HepG2 (cell line): ENCODE results near the gene NCBP2. TPM values are rescaled to one million over a fixed set of nuclear protein-coding genes. Genes with fewer than 3 reads are reported as not detected.

Source experiments
- ARNT2 ChIP-seq: sonication (generic); formaldehyde crosslinking; IDR thresholded peaks from 2 replicates; pipeline ENCODE4 v1.8.0; 2022; ENCODE audit warnings: mild to moderate bottlenecking, low read depth, missing genetic modification reagents, moderate library complexity
- DMAP1 ChIP-seq: IDR thresholded peaks from 2 replicates; pipeline ENCODE4 v1.6.1; 2016
- KLF15 ChIP-seq: sonication (generic); formaldehyde crosslinking; IDR thresholded peaks from 2 replicates; pipeline ENCODE4 v1.8.1; 2023; ENCODE audit warnings: borderline replicate concordance, mild to moderate bottlenecking, inconsistent platforms, missing genetic modification reagents, mixed read lengths
- MEIS1 ChIP-seq: sonication (generic); formaldehyde crosslinking; IDR thresholded peaks from 2 replicates; pipeline ENCODE4 v1.9.0; 2021; ENCODE audit warnings: mild to moderate bottlenecking, missing genetic modification reagents, moderate library complexity, borderline replicate concordance
- PITX1 ChIP-seq: sonication (generic); formaldehyde crosslinking; IDR thresholded peaks from 2 replicates; pipeline ENCODE4 v1.5.1; 2020; ENCODE audit warnings: mild to moderate bottlenecking, missing genetic modification reagents
- POGZ ChIP-seq: sonication (generic); formaldehyde crosslinking; IDR thresholded peaks from 2 replicates; pipeline ENCODE4 v1.4.0; 2020; ENCODE audit warnings: mild to moderate bottlenecking, missing genetic modification reagents
- POLR2A ChIP-seq, 2 experiments: IDR thresholded peaks; 2 replicates each; pipeline ENCODE4 v1.6.1; 2011; ENCODE audit warnings: low read depth in 2 of 2, low read length in 2 of 2, mild to moderate bottlenecking in 1 of 2, moderate library complexity in 1 of 2; ENCODE audit not compliant: insufficient read depth in 1 of 2
- PPARG ChIP-seq: conservative IDR thresholded peaks from 2 replicates; pipeline ENCODE4 v1.6.1; 2016; ENCODE audit warnings: missing biosample characterization, missing genetic modification reagents
- PREB ChIP-seq: sonication (generic); formaldehyde crosslinking; IDR thresholded peaks from 2 replicates; pipeline ENCODE4 v1.4.0; 2020; ENCODE audit warnings: missing genetic modification reagents
- SAP130 ChIP-seq: IDR thresholded peaks from 2 replicates; pipeline ENCODE4 v1.6.1; 2016; ENCODE audit warnings: low read depth
- SP5 ChIP-seq: IDR thresholded peaks from 2 replicates; pipeline ENCODE4 v1.6.1; 2016; ENCODE audit warnings: low read depth, borderline replicate concordance
- TCF12 ChIP-seq, 2 experiments: fragments of 450-650 bp in 1 of 2; sonication (generic) in 1 of 2; formaldehyde crosslinking in 1 of 2; IDR thresholded peaks; 2 replicates each; pipeline versions ENCODE4 v1.6.1 to v1.8.0; 2017 to 2022; ENCODE audit warnings: antibody characterized with exemption in 1 of 2, mild to moderate bottlenecking in 1 of 2, missing genetic modification reagents in 1 of 2, moderate library complexity in 1 of 2
- TP53 ChIP-seq: sonication (generic); formaldehyde crosslinking; conservative IDR thresholded peaks from 2 replicates; pipeline ENCODE4 v1.4.0; 2020; ENCODE audit warnings: missing genetic modification reagents
- ZNF160 ChIP-seq: sonication (generic); formaldehyde crosslinking; IDR thresholded peaks from 2 replicates; pipeline ENCODE4 v1.8.0; 2022; ENCODE audit warnings: mild to moderate bottlenecking, inconsistent platforms, missing genetic modification reagents
- ZNF674 ChIP-seq: sonication (generic); formaldehyde crosslinking; IDR thresholded peaks from 2 replicates; pipeline ENCODE4 v1.5.0; 2020; ENCODE audit warnings: low read depth, mild to moderate bottlenecking, missing genetic modification reagents
- ZNF75D ChIP-seq: sonication (generic); formaldehyde crosslinking; IDR thresholded peaks from 2 replicates; pipeline ENCODE4 v1.8.1; 2023; ENCODE audit warnings: missing genetic modification reagents, mild to moderate bottlenecking, borderline replicate concordance
- ZNF766 ChIP-seq: sonication (generic); formaldehyde crosslinking; IDR thresholded peaks from 2 replicates; pipeline ENCODE4 v1.5.0; 2020; ENCODE audit warnings: missing genetic modification reagents, borderline replicate concordance
- ZNF776 ChIP-seq: sonication (generic); formaldehyde crosslinking; IDR thresholded peaks from 2 replicates; pipeline ENCODE4 v1.4.0; 2020; ENCODE audit warnings: mild to moderate bottlenecking, missing genetic modification reagents
- ZNF777 ChIP-seq: sonication (generic); formaldehyde crosslinking; IDR thresholded peaks from 2 replicates; pipeline ENCODE4 v1.4.0; 2020; ENCODE audit warnings: missing genetic modification reagents
- polyA plus RNA-seq, 8 experiments: library from polyadenylated mRNA; depleted of rRNA in 3 of 8; stranded (reverse) in 7 of 8; unstranded in 1 of 8; fragments of >200 nt; fragmentation: Illumina TruSeq in 4 of 8; extraction: Trizol in 4 of 8; gene quantifications; 2 replicates each; pipeline versions ENCODE4 v1.2.1 to v1.2.3, GENCODE V29; 2011 to 2016; ENCODE audit warnings: low read depth in 4 of 8, missing spikeins in 1 of 8, mixed read lengths in 1 of 8; ENCODE audit not compliant: insufficient read depth in 1 of 8
- total RNA-seq, 5 experiments: library from RNA; depleted of rRNA; stranded (reverse); fragments of >200 nt; fragmentation: Illumina TruSeq; extraction: Trizol; gene quantifications; 2 replicates each; pipeline ENCODE4 v1.2.3, GENCODE V29; 2016; ENCODE audit warnings: low read depth in 1 of 5
- TF ChIP-seq, protein P1 (sequence below): sonication (generic); formaldehyde crosslinking; IDR thresholded peaks from 2 replicates; pipeline ENCODE4 v1.4.0; 2020; ENCODE audit warnings: missing genetic modification reagents
- TF ChIP-seq, protein P2 (sequence below): sonication (generic); formaldehyde crosslinking; IDR thresholded peaks from 2 replicates; pipeline ENCODE4 v1.5.0; 2020; ENCODE audit warnings: missing genetic modification reagents
- TF ChIP-seq, protein P3 (sequence below): sonication (generic); formaldehyde crosslinking; IDR thresholded peaks from 2 replicates; pipeline ENCODE4 v1.5.1; 2020; ENCODE audit warnings: mild to moderate bottlenecking, missing genetic modification reagents, borderline replicate concordance
- TF ChIP-seq, protein P4 (sequence below): sonication (generic); formaldehyde crosslinking; IDR thresholded peaks from 2 replicates; pipeline ENCODE4 v1.4.0; 2020; ENCODE audit warnings: missing genetic modification reagents

NCBP2 gene
- total and polyA plus RNA-seq, 2 of the 13 experiments (the other 11 are each of a cell fraction or from before 2014, with no cell fraction given) = 58.7 to 95.5 TPM

DNA sequence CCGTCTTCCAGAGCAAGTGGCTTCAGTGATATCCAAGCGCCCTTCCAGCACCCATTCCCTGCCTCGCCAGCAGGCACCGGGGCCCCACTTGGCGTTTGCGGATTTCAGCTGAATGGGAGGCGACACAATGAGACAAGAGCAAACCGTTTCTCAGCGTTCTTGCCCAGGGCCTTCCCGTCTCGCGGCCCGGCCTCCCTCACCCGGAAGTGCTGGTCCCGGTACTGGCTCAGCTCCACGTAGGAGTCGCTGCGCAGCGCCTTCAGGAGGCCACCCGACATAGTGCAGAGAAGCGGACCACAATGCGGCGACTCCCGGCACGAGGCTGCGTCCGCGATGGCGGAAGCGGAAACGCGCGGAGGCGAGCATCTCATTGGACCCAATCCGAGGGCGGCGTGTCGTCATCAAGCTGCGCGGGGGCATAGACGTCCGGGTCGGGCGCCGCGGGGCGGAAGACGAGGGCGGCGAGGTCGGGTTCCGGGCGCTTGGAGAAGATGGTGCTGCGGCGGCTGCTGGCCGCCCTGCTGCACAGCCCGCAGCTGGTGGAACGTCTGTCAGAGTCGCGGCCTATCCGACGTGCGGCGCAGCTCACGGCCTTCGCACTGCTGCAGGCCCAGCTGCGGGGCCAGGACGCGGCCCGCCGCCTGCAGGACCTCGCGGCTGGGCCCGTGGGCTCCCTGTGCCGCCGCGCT lies at the start of gene NCBP2 (continued):
- TF ChIP-seq, protein P1, sequence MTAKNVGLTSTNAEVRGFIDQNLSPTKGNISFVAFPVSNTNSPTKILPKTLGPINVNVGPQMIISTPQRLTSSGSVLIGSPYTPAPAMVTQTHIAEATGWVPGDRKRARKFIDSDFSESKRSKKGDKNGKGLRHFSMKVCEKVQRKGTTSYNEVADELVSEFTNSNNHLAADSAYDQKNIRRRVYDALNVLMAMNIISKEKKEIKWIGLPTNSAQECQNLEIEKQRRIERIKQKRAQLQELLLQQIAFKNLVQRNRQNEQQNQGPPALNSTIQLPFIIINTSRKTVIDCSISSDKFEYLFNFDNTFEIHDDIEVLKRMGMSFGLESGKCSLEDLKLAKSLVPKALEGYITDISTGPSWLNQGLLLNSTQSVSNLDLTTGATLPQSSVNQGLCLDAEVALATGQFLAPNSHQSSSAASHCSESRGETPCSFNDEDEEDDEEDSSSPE (CRISPR knock-in tag) = peak; percentile 78
- peak; percentile 90 for TF ChIP-seq ARNT2
- peak; percentile 77 for TF ChIP-seq PITX1 (CRISPR knock-in tag)
- TF ChIP-seq TCF12 (IDR thresholded peaks at IDR 0.05) = no peak
- no peak; the same call in 1 of the 2 replicates for TF ChIP-seq TCF12 (CRISPR knock-in tag; IDR thresholded peaks at IDR 0.05)
- no peak; the same call in 1 of the 2 replicates for TF ChIP-seq KLF15 (CRISPR knock-in tag)
- TF ChIP-seq ZNF766 (CRISPR knock-in tag) = peak; percentile 77; the same call in 1 of the 2 replicates
- TF ChIP-seq PPARG (CRISPR knock-in tag) = peak; percentile 57
- TF ChIP-seq ZNF674 = 0 out of 2 replicates have a peak, but pooled peaks have one; percentile 35
- peak; percentile 97 for TF ChIP-seq ZNF776
- TF ChIP-seq, protein P2, sequence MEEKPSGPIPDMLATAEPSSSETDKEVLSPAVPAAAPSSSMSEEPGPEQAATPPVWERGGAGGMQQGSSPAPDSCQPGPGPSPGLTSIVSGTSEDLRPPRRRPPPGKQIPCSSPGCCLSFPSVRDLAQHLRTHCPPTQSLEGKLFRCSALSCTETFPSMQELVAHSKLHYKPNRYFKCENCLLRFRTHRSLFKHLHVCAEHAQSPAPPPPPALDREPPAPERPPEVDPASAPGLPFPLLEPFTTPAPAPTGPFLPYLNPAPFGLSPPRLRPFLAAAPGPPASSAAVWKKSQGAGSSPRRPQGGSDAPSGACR (CRISPR knock-in tag) = peak; percentile 92; the same call in 1 of the 2 replicates
- peak; percentile 98 for TF ChIP-seq DMAP1 (CRISPR knock-in tag)
- TF ChIP-seq SAP130 (CRISPR knock-in tag) = peak; percentile 99
- TF ChIP-seq POGZ = peak; percentile 97
- peak; percentile 2; the same call in 1 of the 2 replicates for TF ChIP-seq SP5 (CRISPR knock-in tag)
- TF ChIP-seq, protein P3, sequence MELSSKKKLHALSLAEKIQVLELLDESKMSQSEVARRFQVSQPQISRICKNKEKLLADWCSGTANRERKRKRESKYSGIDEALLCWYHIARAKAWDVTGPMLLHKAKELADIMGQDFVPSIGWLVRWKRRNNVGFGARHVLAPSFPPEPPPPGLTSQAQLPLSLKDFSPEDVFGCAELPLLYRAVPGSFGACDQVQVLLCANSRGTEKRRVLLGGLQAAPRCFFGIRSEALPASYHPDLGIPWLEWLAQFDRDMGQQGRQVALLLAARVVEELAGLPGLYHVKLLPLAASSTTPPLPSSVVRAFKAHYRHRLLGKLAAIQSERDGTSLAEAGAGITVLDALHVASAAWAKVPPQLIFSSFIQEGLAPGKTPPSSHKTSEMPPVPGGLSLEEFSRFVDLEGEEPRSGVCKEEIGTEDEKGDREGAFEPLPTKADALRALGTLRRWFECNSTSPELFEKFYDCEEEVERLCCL = peak; percentile 79
- TF ChIP-seq, protein P4, sequence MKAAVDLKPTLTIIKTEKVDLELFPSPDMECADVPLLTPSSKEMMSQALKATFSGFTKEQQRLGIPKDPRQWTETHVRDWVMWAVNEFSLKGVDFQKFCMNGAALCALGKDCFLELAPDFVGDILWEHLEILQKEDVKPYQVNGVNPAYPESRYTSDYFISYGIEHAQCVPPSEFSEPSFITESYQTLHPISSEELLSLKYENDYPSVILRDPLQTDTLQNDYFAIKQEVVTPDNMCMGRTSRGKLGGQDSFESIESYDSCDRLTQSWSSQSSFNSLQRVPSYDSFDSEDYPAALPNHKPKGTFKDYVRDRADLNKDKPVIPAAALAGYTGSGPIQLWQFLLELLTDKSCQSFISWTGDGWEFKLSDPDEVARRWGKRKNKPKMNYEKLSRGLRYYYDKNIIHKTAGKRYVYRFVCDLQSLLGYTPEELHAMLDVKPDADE (CRISPR knock-in tag) = no peak; the same call in 1 of the 2 replicates
- TF ChIP-seq PREB (CRISPR knock-in tag) = peak; percentile 78; the same call in 1 of the 2 replicates
- TF ChIP-seq MEIS1 (CRISPR knock-in tag) = peak; percentile 76
- no peak for TF ChIP-seq ZNF75D (CRISPR knock-in tag)
- no peak for TF ChIP-seq TP53
- TF ChIP-seq ZNF777 (CRISPR knock-in tag) = peak; percentile 41; the same call in 1 of the 2 replicates
- TF ChIP-seq ZNF160 (CRISPR knock-in tag) = peak; percentile 29; the same call in 1 of the 2 replicates
- TF ChIP-seq POLR2A (IDR thresholded peaks at IDR 0.05; ENCODE audit: insufficient read depth in 1 of 2, low read depth in 2 of 2, low read length in 2 of 2) = peak in 1 of 2 experiments; percentile 84; a peak in 2 of 4 replicates
